K562 (cell line): ENCODE measurements around the gene ZNF791. TPM values are rescaled to one million over a fixed set of nuclear protein-coding genes. Genes with fewer than 3 reads are reported as not detected.

Experiments used
- ARID4B ChIP-seq: sonication (generic); formaldehyde crosslinking; IDR thresholded peaks from 2 replicates; pipeline ENCODE4 v1.8.0; 2022; ENCODE audit warnings: mild to moderate bottlenecking, missing genetic modification reagents
- CREB3L1 ChIP-seq: fragments of 450-650 bp; IDR thresholded peaks from 2 replicates; pipeline ENCODE4 v1.6.1; 2014; ENCODE audit warnings: low read depth, mild to moderate bottlenecking, moderate library complexity, borderline replicate concordance
- E2F5 ChIP-seq: sonication (generic); formaldehyde crosslinking; IDR thresholded peaks from 2 replicates; pipeline ENCODE4 v1.8.0; 2022; ENCODE audit warnings: mild to moderate bottlenecking, missing genetic modification reagents
- GTF2E2 ChIP-seq: fragments of 200-800 bp; sonication (Bioruptor generic); IDR thresholded peaks from 2 replicates; pipeline ENCODE4 v1.6.1; 2016; ENCODE audit warnings: missing genetic modification characterization, missing compliant biosample characterization
- HMGXB4 ChIP-seq: sonication (generic); formaldehyde crosslinking; IDR thresholded peaks from 2 replicates; pipeline ENCODE4 v1.8.1; 2023; ENCODE audit warnings: mild to moderate bottlenecking, missing genetic modification reagents
- SMAD4 ChIP-seq: fragments of 250-450 bp; sonication (Bioruptor Pico); conservative IDR thresholded peaks from 2 replicates; pipeline ENCODE4 v1.8.0; 2021; ENCODE audit warnings: inconsistent platforms, mild to moderate bottlenecking, moderate library complexity
- ZFPM2 ChIP-seq: fragments of 250-450 bp; sonication (Bioruptor Pico); IDR thresholded peaks from 2 replicates; pipeline ENCODE4 v1.5.1; 2022; ENCODE audit warnings: mild to moderate bottlenecking
- polyA plus RNA-seq, 8 experiments: library from polyadenylated mRNA; depleted of rRNA in 4 of 8; stranded (reverse) in 5 of 8; unstranded in 3 of 8; fragments of >200 nt; fragmentation: Nextera tagmentation in 2 of 8; fragmentation: Illumina TruSeq in 1 of 8; extraction: Ambion mirVana in 2 of 8; extraction: Trizol in 1 of 8; gene quantifications; 2 replicates each; pipeline versions ENCODE4 v1.2.1 to v1.2.3, GENCODE V29; 2011 to 2014; ENCODE audit warnings: inconsistent platforms in 1 of 8, missing spikeins in 1 of 8
- total RNA-seq, 7 experiments: library from RNA; depleted of rRNA in 6 of 7; stranded (reverse); fragments of >200 nt in 6 of 7; fragmentation: Illumina TruSeq in 2 of 7; extraction: Trizol in 2 of 7; gene quantifications; 2 replicates each; pipeline versions ENCODE4 v1.2.1 to v1.2.3, GENCODE V29; 2011 to 2021; ENCODE audit warnings: low replicate concordance in 1 of 7

ZNF791 gene
- total and polyA plus RNA-seq, 9 of the 15 experiments (the other 6 are each of a cell fraction or from before 2014, with no cell fraction given) = 7.8 to 22.7 (median 13.1) TPM

GRCh38 chr19:12681074-12681987 is 70.6 kb downstream of the ZNF791 start, which contains the start of gene DHPS (continued):
- no peak for TF ChIP-seq HMGXB4
- no peak for TF ChIP-seq E2F5 (CRISPR knock-in tag)
- TF ChIP-seq GTF2E2 (tag) = peak; percentile 60; the same call in 1 of the 2 replicates
- TF ChIP-seq ARID4B (CRISPR knock-in tag) = peak; percentile 93
- TF ChIP-seq ZFPM2 (CRISPR knock-in tag) = no peak
- peak; percentile 96; the same call in 1 of the 2 replicates for TF ChIP-seq CREB3L1
- peak; percentile 75; the same call in 1 of the 2 replicates for TF ChIP-seq SMAD4 (CRISPR knock-in tag)
